LNCAP (cell line): ENCODE measurements around the gene HMGCS2.

ENCODE experiments used
- CTCF ChIP-seq: fragments of 450-650 bp; IDR thresholded peaks from 2 replicates; pipeline ENCODE4 v1.5.1; 2017; ENCODE audit warnings: mild to moderate bottlenecking

The HMGCS2 gene

GRCh38 chr1:119797162-119797561 is 28.5 kb upstream of the HMGCS2 start:
- TF ChIP-seq CTCF: no peak

GRCh38 chr1:119795261-119796200 is 26.8 kb upstream of the HMGCS2 start:
- TF ChIP-seq CTCF: no peak

GRCh38 chr1:119794876-119795240 is 26.2 kb upstream of the HMGCS2 start:
- TF ChIP-seq CTCF: no peak

GRCh38 chr1:119794230-119794875 is 25.6 kb upstream of the HMGCS2 start:
- no peak for TF ChIP-seq CTCF

GRCh38 chr1:119791377-119791776 is 22.7 kb upstream of the HMGCS2 start:
- TF ChIP-seq CTCF: no peak

- no peak for TF ChIP-seq CTCF
Observed at GRCh38 chr1:119790451-119791198, 21.9 kb upstream of the HMGCS2 start.

- no peak for TF ChIP-seq CTCF
Observed at GRCh38 chr1:119787776-119788175, 19.1 kb upstream of the HMGCS2 start.
